GM12875 (cell line): ENCODE data around the gene TMEM31.

Experiments used
- H3K4me3 ChIP-seq: one replicate; pipeline ENCODE4 v1.5.1; 2011; ENCODE audit warnings: low read depth, low read length, control low read depth
- CTCF ChIP-seq: IDR thresholded peaks from 2 replicates; pipeline ENCODE4 v1.5.1; 2011; ENCODE audit warnings: low read depth, mild to moderate bottlenecking, control low read depth, inconsistent platforms, low read length, moderate library complexity, borderline replicate concordance; ENCODE audit not compliant: insufficient read depth

TMEM31 gene

GRCh38 chrX:103737696-103738095, 27.0 kb downstream of the TMEM31 start:
- no peak for TF ChIP-seq CTCF
- H3K4me3 ChIP-seq: no peak overlapping the region

GRCh38 chrX:103739421-103739820, 28.7 kb downstream of the TMEM31 start:
- TF ChIP-seq CTCF: no peak
- no peak overlapping the region for H3K4me3 ChIP-seq

- TF ChIP-seq CTCF: no peak
- H3K4me3 ChIP-seq: no peak overlapping the region
These were observed 31.2 kb downstream of the TMEM31 start for GRCh38 chrX:103741879-103742278.

GRCh38 chrX:103742339-103742738, 31.6 kb downstream of the TMEM31 start:
- no peak overlapping the region for H3K4me3 ChIP-seq
- TF ChIP-seq CTCF: no peak

- no peak for TF ChIP-seq CTCF
- H3K4me3 ChIP-seq: no peak overlapping the region
These were observed 36.5 kb downstream of the TMEM31 start for GRCh38 chrX:103747163-103747562.

- TF ChIP-seq CTCF: no peak
- no peak overlapping the region for H3K4me3 ChIP-seq
These were observed 43.7 kb downstream of the TMEM31 start for GRCh38 chrX:103754401-103754800.

- TF ChIP-seq CTCF: no peak
These were observed 46.0 kb downstream of the TMEM31 start for GRCh38 chrX:103756736-103757135.

More at GRCh38 chrX:103756736-103757135, 46.0 kb downstream of the TMEM31 start:
- no peak overlapping the region for H3K4me3 ChIP-seq
